Activated naive CD4-positive, alpha-beta T cell treated with anti-CD3 and anti-CD28 coated beads, Interleukin-2, amount 50 U/mL, for 72 hours (primary cell): ENCODE data around the gene ZNF280D. TPM values are rescaled to one million over a fixed set of nuclear protein-coding genes. Genes with fewer than 3 reads are reported as not detected.

ENCODE experiments used
- ATAC-seq, 2 donors: fragments of 150-1000 bp; cut with Tn5 transposase; 2 replicates each; pipeline ENCODE4 v1.10.0; 2021; ENCODE audit warnings: mild to moderate bottlenecking in 2 of 2, moderate library complexity in 2 of 2
- DNase-seq, 2 donors: peaks; one replicate each; pipeline ENCODE4 v3.0.0; 2021 to 2022; ENCODE audit warnings: low spot score in 2 of 2
- H3K27ac Mint-ChIP-seq, 2 donors: one replicate each; pipeline ENCODE4 v1.8.0; 2022; ENCODE audit warnings: mild to moderate bottlenecking in 2 of 2, mixed read lengths in 2 of 2
- H3K36me3 Mint-ChIP-seq, 2 donors: one replicate each; pipeline ENCODE4 v1.8.0; 2022; ENCODE audit warnings: mixed read lengths in 2 of 2
- H3K9me3 Mint-ChIP-seq, 2 donors: one replicate each; pipeline ENCODE4 v1.8.0; 2022; ENCODE audit warnings: mixed read lengths in 2 of 2
- total RNA-seq, 2 donors: library from RNA; stranded (reverse); gene quantifications; one replicate each; pipeline ENCODE4 v1.2.3, GENCODE V29; 2022

Gene ZNF280D
- total RNA-seq, 2 donors from 2014 or later: 6.7 to 17.6 TPM

GRCh38 chr15:56760186-56760585 is 26.9 kb upstream of the ZNF280D start:
- no peaks in the 10 kb centered on the region for H3K9me3 Mint-ChIP-seq
- no peaks in the 10 kb centered on the region for H3K36me3 Mint-ChIP-seq
- no peak overlapping the region for H3K27ac Mint-ChIP-seq
- DNase-seq: no peak
- ATAC-seq: no peak

GRCh38 chr15:56759450-56759845 is 26.1 kb upstream of the ZNF280D start:
- DNase-seq (no peak), ATAC-seq (no peak)
- no peaks in the 10 kb centered on the region for H3K9me3 Mint-ChIP-seq
- no peak overlapping the region for H3K27ac Mint-ChIP-seq
- no peaks in the 10 kb centered on the region for H3K36me3 Mint-ChIP-seq

DNA sequence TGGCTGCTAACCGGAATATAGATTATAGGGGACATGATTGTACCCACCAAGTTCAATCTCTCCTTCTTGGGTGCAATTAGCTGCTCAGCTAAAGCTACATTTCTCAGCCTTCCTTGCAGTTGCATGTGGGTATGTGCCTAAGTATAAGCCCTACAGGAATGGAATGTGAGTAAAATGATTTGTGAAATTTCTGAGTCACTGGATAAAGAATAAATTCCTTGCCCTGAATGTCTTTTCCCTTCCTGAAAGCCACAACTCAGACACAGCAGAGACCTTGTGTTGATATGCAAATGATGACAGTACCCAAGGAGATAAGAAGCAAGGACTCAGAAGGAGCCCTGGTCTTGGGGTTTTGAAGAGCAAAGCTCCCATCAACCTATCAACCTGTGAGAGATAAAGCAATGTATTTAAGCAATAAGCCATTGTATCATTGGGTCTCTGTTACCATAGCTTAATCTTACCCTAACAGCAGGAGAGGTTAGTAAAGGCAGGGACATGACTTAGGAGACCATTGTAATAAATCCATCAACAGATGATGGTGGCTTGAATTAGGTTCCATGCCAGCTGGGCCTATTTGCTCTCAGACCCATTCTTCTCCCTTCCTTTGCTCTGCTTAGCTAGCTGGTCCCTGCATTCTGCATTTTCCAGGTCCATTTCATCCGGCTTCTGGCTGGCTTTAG is 25.6 kb upstream of the ZNF280D start:
- ATAC-seq: no peak
- Mint-ChIP-seq H3K36me3 (no peaks in the 10 kb centered on the region), H3K9me3 (no peaks in the 10 kb centered on the region), H3K27ac (no peak overlapping the region)
- DNase-seq: no peak

DNA sequence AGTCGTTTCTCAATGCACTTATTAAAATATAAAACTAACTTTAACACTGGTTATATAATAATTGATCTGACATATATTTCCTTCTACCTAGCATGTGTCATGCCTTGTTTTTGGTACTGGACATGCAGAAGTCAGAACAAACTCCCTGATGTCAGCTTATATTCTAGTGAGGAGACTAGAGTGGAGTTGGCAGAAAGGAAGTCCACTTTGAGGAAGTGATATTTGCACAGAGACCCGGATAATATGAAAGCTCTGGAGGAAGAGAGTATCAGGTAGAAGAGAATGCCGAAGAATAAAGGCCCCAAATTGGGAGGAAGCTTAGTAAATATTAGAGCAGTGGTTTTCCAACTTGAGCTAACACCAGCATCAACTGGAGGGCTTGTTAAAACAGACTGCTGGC is 24.6 kb upstream of the ZNF280D start:
- no peak for ATAC-seq
- no peaks in the 10 kb centered on the region for H3K9me3 Mint-ChIP-seq
- no peak for DNase-seq
- H3K36me3 Mint-ChIP-seq: no peaks in the 10 kb centered on the region
- no peak overlapping the region for H3K27ac Mint-ChIP-seq

DNA sequence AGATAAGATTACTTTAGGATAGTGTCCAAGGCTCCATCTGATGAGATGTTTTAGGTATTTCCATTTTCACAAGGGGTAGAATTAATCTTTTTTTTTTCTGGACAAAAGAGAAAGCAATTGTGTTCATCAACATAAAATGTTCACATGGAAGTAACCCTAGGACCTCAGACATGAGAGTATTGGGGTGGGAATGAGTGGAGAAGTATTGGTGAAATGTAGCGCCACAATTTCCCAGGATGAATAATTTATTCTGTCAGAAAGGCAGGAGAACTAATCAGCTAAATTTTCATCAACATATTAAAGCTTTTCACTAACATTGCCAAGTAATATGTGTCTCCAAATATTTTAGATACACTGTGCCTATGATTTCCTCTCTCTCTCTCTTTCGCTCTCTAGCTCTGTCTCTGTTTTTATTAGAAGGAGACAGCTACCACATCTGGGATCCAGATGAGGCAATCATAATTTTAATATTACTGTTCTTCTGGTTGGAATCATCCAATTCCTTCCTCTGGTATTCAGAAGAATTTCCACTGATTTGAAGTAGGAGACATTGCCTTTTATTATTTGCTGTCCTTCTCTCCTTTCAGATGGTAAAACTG is 21.6 kb upstream of the ZNF280D start:
- no peaks in the 10 kb centered on the region for H3K9me3 Mint-ChIP-seq
- ATAC-seq: no peak

GRCh38 chr15:56752986-56753385 is 19.7 kb upstream of the ZNF280D start:
- DNase-seq (no peak), ATAC-seq (no peak)
- Mint-ChIP-seq H3K36me3 (no peaks in the 10 kb centered on the region), H3K9me3 (no peaks in the 10 kb centered on the region), H3K27ac (no peak overlapping the region)

More for the DNA sequence above, 21.6 kb upstream of the ZNF280D start:
- H3K27ac Mint-ChIP-seq: no peak overlapping the region
- DNase-seq: no peak
- no peaks in the 10 kb centered on the region for H3K36me3 Mint-ChIP-seq

- DNase-seq: no peak
- Mint-ChIP-seq H3K9me3 (no peaks in the 10 kb centered on the region), H3K36me3 (no peaks in the 10 kb centered on the region), H3K27ac (no peak overlapping the region)
- ATAC-seq: no peak
Observed at GRCh38 chr15:56749982-56750381, 16.7 kb upstream of the ZNF280D start.

DNA sequence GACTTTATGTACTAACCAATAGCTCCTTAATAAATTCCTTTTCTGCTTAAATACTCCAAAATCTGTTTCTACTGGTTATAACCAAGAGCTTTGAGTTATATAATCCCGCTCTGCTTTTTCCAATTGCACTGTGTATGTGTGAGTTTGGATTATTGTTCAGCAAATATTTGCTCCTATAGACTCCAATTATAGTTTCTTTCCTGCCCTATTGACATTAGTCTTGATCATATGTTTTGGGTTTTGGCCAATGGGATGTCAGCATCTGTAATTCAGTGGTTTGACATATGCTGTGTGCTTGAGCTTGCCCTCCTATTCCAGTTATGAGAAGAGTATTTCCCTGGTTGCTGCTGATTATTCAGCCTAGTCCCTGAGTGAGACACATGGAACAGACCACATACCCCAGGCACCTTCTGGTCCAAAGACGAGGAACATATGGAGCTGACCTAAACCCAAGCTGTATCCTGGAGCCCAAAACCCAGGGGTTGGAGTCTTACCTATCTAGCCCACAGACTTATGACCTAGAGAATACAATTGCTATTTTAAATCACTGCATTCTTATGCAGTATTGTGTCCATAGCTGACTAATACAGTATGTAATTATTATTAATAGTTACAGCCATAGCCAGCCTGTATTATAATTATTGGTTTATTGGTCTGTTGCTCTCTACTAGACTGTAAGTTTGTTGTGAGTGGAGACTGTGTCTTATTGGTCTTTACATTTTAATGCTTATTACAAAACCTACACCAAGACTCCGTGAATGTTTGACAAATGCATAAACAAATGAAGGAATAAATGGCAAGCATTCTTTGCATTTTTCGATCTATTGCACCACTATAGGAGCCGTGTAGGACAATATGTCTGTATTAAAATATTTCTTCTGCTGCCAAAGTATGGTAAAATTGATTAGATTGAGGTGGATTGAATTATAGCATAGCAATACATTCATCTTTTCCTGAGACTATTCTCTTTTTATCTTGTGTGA is 11.7 kb upstream of the ZNF280D start:
- ATAC-seq (no peak), DNase-seq (no peak)
- peaks cover 0 to 4% of the 10 kb centered on the region in 2 donors for H3K9me3 Mint-ChIP-seq
- no peaks in the 10 kb centered on the region for H3K36me3 Mint-ChIP-seq
- no peak overlapping the region for H3K27ac Mint-ChIP-seq

DNA sequence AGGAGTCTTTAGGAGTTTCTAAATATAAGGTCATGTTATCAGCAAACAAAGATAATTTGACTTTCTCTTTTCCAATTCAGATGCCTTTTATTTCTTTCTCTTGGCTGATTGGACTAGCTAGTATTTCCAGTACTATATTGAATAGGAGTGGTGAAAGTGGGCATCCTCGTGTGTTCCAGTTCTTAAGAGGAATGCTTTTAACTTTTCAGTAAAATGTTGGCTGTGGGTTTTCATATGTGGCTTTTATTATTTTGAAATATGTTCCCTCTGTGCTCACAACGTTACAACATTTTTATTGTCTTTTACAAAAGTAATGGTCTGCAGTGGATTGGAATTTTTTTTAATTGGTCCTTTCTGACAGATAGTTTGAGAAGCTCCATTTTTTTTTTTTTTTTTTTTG is 8.2 kb upstream of the ZNF280D start:
- no peaks in the 10 kb centered on the region for H3K36me3 Mint-ChIP-seq
- ATAC-seq (no peak), DNase-seq (no peak)
- peaks cover 0 to 4% of the 10 kb centered on the region in 2 donors for H3K9me3 Mint-ChIP-seq
- H3K27ac Mint-ChIP-seq: no peak overlapping the region

DNA sequence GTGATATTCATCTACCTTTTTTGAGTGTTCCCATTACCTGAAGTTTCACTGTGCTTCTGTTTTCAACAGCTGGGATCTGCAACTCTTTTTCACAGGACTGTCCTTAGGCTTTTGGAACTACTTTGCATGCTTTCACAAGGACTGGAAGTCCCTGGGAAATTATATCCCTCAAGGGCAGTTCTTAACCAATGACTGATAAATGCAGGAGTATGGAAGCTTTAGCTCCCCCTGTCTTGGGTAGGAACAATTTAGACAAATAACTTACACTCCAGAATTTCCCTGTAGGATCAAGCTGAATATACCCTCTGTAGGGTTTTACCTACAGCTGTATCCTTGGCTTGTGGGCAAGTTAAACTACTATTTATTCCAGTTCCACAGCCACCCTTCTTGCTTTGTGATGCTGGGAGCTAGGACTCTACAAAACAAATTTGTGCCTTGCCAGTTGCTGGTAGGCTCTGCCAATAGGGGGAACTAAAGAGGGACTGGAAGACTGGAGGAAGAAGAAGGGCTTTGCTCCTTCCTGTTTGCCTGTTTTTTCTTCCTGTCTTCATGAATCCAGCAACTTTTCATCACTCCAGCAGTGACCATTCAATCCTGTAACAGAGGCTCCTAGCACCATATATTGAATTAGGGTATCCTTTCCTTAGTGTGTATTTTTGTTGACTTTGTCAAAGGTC is 6.8 kb upstream of the ZNF280D start:
- ATAC-seq (no peak), DNase-seq (no peak)
- Mint-ChIP-seq H3K27ac (no peak overlapping the region), H3K36me3 (peaks cover 0 to 2% of the 10 kb centered on the region in 2 donors), H3K9me3 (peaks cover 0 to 4% of the 10 kb centered on the region in 2 donors)

DNA sequence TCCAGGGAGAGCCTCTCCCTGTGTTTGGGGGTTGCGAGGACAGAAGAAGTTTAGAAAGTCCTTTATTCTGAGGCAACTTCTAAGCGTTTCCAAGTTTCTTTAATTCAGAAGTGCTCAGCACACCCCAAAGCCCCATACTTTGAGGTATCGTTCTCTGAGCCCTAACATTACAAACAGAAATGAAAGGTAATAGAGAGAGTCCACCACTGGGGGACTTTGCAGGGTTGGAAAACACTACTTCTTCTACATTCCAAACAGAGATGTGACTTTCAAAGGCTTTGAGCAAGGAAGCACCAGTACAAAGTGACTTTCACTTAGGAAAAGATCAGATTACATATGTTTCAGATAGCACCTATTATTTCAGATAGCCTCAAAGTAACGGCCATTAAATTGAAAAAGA is 6.2 kb upstream of the ZNF280D start:
- peaks cover 0 to 8% of the 10 kb centered on the region in 2 donors for H3K36me3 Mint-ChIP-seq
- H3K27ac Mint-ChIP-seq: no peak overlapping the region
- ATAC-seq: no peak
- peaks cover 0 to 4% of the 10 kb centered on the region in 2 donors for H3K9me3 Mint-ChIP-seq
- DNase-seq: no peak

- H3K9me3 Mint-ChIP-seq: no peaks in the 10 kb centered on the region
- no peak for DNase-seq
- H3K36me3 Mint-ChIP-seq: peaks cover 3 to 10% of the 10 kb centered on the region in 2 donors
- ATAC-seq: no peak
- no peak overlapping the region for H3K27ac Mint-ChIP-seq
Observed at GRCh38 chr15:56737791-56738190, 4.5 kb upstream of the ZNF280D start.

DNA sequence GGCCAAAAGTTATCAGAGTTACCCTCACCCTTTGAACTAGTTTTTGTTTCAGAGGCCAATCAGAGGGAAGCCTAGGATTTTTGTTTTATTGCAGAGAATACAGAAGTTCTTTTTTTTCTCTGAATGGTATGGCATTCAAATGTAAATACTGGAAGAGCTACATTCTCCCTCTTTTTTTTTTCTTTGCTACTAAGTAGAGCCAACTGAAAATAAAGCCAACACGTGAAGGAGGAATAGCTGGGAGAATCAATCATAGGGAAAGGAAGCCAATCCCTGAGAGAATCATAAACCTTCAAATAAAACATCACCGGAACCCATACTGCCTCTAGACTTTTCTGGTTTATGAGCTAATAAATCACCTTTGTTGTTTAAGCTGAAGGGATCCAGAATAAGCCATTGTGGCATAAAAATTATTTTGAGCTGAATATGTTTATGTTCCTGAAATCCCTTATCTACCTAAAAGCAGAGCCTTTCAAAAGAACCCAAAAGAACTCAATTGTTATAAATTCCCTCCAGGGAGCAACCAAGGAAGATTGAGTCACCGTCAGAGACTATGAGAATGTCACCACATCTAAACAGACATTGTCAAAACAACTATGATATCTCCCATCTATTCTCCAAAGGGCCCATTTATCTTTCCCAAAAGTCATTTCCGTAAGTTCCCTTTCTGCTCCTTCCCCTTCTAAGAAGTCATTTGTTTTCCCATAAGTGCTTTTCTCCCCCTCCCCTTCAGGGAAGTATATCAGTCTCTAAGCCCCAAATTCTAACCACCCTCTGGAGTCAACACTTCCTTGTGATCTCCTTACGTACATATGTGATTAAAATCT is 3.8 kb upstream of the ZNF280D start:
- H3K9me3 Mint-ChIP-seq: no peaks in the 10 kb centered on the region
- H3K36me3 Mint-ChIP-seq: peaks cover 7 to 15% of the 10 kb centered on the region in 2 donors
- no peak overlapping the region for H3K27ac Mint-ChIP-seq
- DNase-seq (no peak), ATAC-seq (no peak)

DNA sequence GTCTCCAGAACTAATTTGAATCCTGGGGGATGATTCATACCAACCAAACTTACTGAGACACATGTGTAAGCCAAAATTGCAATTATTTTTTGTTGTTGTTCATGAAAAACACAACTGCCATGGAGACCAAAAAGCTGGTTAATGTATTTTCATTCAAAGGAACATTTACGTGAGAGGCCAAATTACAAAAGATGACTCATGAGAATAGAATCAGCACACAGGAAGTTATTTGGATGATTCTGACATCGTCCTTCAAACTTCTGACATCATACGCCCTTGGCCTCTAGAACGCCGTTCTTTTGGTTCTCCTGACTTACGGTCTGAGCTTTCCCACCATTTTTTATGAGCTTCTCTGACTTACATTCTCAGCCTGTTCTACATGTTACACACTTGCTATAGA is 3.0 kb upstream of the ZNF280D start:
- no peak for ATAC-seq
- H3K27ac Mint-ChIP-seq: no peak overlapping the region
- no peaks in the 10 kb centered on the region for H3K9me3 Mint-ChIP-seq
- DNase-seq: no peak
- H3K36me3 Mint-ChIP-seq: peaks cover 7 to 15% of the 10 kb centered on the region in 2 donors

DNA sequence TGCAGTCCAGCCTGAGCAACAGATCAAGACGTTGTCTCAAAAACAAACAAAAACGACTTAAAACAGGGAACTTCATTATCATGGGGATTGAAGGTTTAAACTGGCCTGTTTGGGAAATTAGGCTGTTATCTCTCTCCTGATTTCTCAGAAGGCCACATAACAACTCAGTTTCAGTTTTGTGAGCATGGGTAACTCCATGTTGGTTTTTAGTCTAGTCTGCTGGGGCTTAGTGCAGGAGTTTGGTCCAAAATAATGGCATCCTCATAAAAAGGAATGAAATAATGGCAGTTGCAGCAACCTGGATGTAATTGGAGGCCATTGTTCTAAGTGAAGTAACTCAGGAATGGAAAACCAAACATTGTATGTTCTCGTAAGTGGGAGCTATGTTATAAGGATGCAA is 2.3 kb upstream of the ZNF280D start:
- DNase-seq: no peak
- Mint-ChIP-seq H3K36me3 (peaks cover 7 to 23% of the 10 kb centered on the region in 2 donors), H3K27ac (no peak overlapping the region), H3K9me3 (no peaks in the 10 kb centered on the region)
- ATAC-seq: no peak

DNA sequence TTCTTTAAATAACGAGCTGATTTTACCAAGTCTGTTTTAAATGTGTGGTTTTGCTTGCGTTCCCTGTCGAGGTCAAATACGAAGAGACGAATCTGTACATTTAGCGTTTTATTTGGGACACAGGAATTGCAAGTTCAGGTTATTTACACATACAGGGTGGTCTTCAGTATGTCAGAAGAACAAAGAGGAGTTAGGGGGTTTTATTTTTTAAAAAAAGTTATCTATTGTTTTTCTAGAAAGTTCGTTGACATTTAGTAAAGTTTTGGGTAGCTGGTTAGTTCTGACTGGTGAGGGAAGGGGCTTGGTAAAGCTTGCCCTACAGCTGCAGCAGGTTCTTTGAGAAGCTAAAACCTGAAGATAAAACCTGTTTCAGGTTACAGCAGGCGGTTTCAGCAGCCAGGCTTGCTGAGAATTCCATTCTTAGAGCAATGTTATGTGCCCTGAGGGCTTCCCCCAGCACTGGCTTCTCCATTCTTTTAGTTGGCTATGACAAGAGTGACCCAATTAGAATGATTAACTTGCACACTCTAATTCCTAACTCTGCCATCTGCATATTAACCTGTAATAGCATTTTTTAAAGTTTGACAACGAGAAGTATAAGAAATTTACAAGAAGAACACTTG is 815 bp upstream of the ZNF280D start:
- H3K9me3 Mint-ChIP-seq: no peaks in the 10 kb centered on the region
- H3K27ac Mint-ChIP-seq: peak overlapping the region in 1 of 2 donors; percentile 99
- ATAC-seq: no peak
- no peak for DNase-seq
- H3K36me3 Mint-ChIP-seq: peaks cover 7 to 25% of the 10 kb centered on the region in 2 donors
